ENCODE results near the gene GSTCD.

- no peak for TF ChIP-seq LEF1 (IDR thresholded peaks at IDR 0.05; ENCODE audit: borderline replicate concordance)
- no peak for TF ChIP-seq SP1 (IDR thresholded peaks at IDR 0.05)
- no peak for TF ChIP-seq FOXM1 (IDR thresholded peaks at IDR 0.05; ENCODE audit: borderline replicate concordance)
- no peak for TF ChIP-seq ARNT (IDR thresholded peaks at IDR 0.05)
Measured at GRCh38 chr4:105741548-105741947, 33.0 kb downstream of the GSTCD start.
